Body of pancreas (tissue), 4 donors: ENCODE results near the gene SCARF2. TPM values are rescaled to one million over a fixed set of nuclear protein-coding genes. Genes with fewer than 3 reads are reported as not detected.
A peak's percentile ranks its signal among the peaks of the same experiment; 100 is the strongest.

Source experiments
- ATAC-seq: fragments of 150-250 bp; one replicate; pipeline ENCODE4 v1.9.1; 2016
- DNase-seq, 4 donors: peaks; one replicate each; pipeline ENCODE4 v3.0.0-alpha.2; 2019
- H3K27ac ChIP-seq, 4 donors: fragments of 200-600 bp; sonication (generic); 1 replicate in 3 of 4; 2 replicates in 1 of 4; pipeline versions ENCODE4 v1.5.1 to v1.6.1; 2016 to 2019; ENCODE audit warnings: mild to moderate bottlenecking in 1 of 4, mixed read lengths in 1 of 4, moderate library complexity in 1 of 4
- H3K27me3 ChIP-seq, 2 donors: fragments of 200-600 bp; sonication (generic); one replicate each; pipeline ENCODE4 v1.6.0; 2016; ENCODE audit warnings: mild to moderate bottlenecking in 1 of 2
- H3K36me3 ChIP-seq, 2 donors: fragments of 200-600 bp; sonication (generic); replicated peaks in 1 of 2; 2 replicates each; pipeline ENCODE4 v1.5.1; 2016; ENCODE audit warnings: low read depth in 2 of 2; ENCODE audit not compliant: insufficient read depth in 1 of 2
- H3K4me1 ChIP-seq: fragments of 200-600 bp; sonication (generic); one replicate; pipeline ENCODE4 v1.6.0; 2016
- H3K4me3 ChIP-seq, 2 donors: fragments of 200-600 bp; sonication (generic); 1 replicate in 1 of 2; 2 replicates in 1 of 2; pipeline ENCODE4 v1.5.1; 2016 to 2019
- H3K9me3 ChIP-seq, 3 donors: fragments of 200-600 bp; sonication (generic); 1 replicate in 2 of 3; 2 replicates in 1 of 3; pipeline ENCODE4 v1.5.1; 2016
- POLR2A ChIP-seq, 3 donors: fragments of 450-650 bp; IDR thresholded peaks; one replicate each; pipeline ENCODE4 v1.6.1; 2016; ENCODE audit warnings: antibody characterized with exemption in 3 of 3, mild to moderate bottlenecking in 2 of 3
- WGBS, 2 donors: methylation state at CpG; one replicate each; pipeline ENCODE4 v1.1.5; 2017; 5-methylcytosine and 5-hydroxymethylcytosine counted together
- intact Hi-C: fragments of 100-400 bp; cut with DNase I; formaldehyde crosslinking; loops from one replicate; pipeline ENCODE4 v1.15.1; 2023
- total RNA-seq, 2 donors: library from RNA; depleted of rRNA; stranded (reverse); fragments of >200 nt; gene quantifications; one replicate each; pipeline ENCODE4 v1.1.0, GENCODE V29; 2016
- TF ChIP-seq, protein P1 (sequence below), 7 experiments: fragments of 450-650 bp in 4 of 7; fragments of 200-600 bp in 3 of 7; sonication (generic) in 3 of 7; IDR thresholded peaks; one replicate each; pipeline ENCODE4 v1.5.1; 2016 to 2019; ENCODE audit warnings: antibody characterized with exemption in 7 of 7

SCARF2 gene
- total RNA-seq, 2 donors from 2014 or later, result 9.9 to 13.5 TPM

DNA sequence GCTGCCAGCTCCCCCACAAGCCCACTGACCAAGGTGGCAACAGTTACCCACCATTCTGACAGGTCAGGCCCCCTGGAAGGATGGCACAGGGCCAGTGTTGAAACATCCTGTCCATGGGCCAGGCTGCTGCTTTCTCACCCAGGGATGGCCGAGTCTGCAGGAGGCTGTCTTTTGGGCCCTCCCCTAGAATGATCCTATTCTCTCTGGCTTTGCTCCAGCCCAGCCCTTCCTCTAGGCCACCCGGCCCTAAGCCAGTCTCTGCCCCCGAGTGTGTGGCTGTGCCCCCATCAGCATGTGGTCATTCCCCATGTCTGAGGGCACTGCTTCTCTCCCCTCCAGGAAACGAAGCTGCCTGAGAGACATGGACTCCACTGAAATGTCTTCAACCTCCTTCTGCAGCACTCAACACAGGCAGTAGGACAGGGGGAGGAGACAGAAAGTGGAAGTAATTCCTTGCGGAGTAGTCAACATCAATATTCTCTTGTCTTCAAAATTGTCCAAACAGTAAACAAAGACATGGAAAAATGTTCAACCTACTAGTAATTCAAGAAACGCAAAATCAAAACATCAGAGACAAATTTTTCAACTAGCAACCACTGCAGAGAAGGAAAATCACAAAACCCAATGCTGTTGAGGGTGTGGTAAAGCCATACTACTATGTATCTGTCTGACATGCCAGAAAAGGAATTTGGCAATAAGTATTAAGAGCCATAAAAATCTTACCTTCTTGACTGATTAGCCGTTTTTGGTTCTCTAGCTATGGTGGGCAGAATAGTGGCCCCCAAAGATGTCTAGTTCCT is 5.1 kb upstream of the SCARF2 start:
- ATAC-seq (no peak), DNase-seq (no peak)
- peaks cover 7% of the 10 kb centered on the region for H3K4me1 ChIP-seq
- no peaks in the 10 kb centered on the region for H3K9me3 ChIP-seq
- 79 to 86% methylated on average over 6 to 7 of the region's 7 CpGs for WGBS, 2 donors
- intact Hi-C loops, result no loop called here
- H3K27ac ChIP-seq, result no peak overlapping the region
- TF ChIP-seq POLR2A (IDR thresholded peaks at IDR 0.05), result no peak
- TF ChIP-seq, protein P1, sequence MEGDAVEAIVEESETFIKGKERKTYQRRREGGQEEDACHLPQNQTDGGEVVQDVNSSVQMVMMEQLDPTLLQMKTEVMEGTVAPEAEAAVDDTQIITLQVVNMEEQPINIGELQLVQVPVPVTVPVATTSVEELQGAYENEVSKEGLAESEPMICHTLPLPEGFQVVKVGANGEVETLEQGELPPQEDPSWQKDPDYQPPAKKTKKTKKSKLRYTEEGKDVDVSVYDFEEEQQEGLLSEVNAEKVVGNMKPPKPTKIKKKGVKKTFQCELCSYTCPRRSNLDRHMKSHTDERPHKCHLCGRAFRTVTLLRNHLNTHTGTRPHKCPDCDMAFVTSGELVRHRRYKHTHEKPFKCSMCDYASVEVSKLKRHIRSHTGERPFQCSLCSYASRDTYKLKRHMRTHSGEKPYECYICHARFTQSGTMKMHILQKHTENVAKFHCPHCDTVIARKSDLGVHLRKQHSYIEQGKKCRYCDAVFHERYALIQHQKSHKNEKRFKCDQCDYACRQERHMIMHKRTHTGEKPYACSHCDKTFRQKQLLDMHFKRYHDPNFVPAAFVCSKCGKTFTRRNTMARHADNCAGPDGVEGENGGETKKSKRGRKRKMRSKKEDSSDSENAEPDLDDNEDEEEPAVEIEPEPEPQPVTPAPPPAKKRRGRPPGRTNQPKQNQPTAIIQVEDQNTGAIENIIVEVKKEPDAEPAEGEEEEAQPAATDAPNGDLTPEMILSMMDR (IDR thresholded peaks at IDR 0.05), result no peak
- H3K36me3 ChIP-seq, result peaks cover 0 to 13% of the 10 kb centered on the region in 2 donors
- H3K27me3 ChIP-seq, result no peaks in the 10 kb centered on the region
- no peak overlapping the region for H3K4me3 ChIP-seq

DNA sequence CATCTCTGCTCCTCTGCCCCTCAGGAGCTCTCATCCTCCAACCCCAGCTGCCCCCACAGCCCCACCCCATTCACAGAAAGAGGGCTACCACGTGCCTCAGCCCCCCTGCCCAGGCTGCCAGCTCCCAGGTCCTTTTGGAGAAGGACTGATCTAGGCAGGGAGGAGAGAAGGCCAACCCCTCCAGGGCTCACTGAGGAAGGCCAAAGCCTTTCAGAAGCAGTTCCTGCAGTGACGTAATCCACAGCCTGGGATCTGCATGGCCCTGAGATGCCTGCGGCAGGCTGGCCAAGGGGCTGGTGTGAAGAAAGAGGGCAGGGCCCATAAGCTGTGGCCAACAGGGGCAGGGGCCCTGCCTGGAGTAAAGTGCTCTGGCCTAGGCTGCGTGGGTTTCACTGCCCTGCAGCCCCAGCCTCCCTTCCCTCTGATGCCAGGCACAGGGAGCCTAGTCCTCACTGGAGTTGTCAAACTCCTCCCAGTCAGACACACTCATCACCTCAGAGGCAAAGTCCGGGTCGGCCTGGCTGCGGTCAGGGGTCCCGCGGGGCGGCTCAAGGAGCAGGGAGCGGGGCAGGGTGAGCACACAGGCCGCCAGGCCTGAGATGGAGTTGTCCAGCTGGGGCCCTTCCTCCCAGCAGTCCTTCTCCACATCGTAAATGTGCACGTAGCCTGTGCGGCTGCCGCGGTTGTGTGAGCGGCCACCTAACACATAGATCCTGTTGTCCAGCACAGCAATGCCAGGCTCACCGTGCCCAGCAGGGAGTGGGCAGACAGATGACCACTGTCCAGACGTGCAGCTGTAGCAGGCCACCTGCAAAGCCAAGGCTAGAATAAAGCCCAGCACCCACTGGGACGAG is 4.2 kb upstream of the SCARF2 start:
- intact Hi-C loops, result no loop called here

DNA sequence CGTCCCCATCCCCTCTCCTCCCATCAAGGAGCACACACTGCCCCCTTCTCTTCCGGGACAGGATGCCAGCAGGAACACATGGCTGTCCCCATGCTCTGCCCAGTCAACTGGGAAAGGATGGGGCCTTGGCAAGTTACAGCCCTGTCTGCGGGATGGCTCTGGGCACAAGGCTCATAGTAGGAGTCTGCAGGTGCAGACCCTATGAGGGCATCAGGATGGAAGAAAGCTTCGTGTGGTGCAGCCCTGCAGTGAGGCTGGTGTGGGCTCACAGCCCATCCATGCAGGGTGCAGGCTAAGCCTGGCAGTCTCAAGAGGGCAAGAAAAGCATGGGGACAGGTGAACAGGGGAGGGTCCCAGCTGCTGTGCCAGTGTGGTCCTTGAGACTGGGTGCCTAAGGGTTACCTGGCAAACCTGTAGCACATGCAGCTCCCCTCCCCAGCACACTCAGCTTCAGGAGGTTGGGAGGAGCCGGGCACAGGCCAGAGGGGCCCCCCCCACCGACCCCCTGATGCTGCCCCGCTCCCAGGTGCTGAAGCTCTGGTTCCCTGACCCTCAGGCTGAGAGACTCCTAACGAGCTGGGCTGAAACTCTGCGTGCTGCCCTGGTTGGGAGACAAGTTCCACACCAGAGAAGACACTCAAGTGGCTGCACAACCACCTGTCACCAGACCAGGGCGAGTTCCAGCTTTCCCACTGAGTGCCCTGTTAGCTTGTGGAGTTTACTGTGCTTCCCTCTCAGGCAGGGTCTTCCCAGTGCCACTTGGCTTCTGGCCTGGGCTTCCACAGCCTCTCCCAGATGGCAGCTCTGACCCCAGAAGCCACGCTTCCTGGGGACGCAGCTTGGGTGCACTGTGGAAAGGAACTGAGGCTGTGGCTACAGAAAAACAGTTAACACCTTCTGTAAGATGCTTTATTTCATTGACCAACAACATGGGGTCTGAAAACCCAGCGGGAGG is 3.3 kb upstream of the SCARF2 start:
- TF ChIP-seq POLR2A (IDR thresholded peaks at IDR 0.05), result no peak
- TF ChIP-seq, protein P1 (IDR thresholded peaks at IDR 0.05), result no peak
- H3K4me3 ChIP-seq, result no peak overlapping the region
- intact Hi-C loops, result no loop called here
- H3K27me3 ChIP-seq, result peaks cover 0 to 15% of the 10 kb centered on the region in 2 donors
- H3K4me1 ChIP-seq, result peaks cover 23% of the 10 kb centered on the region
- DNase-seq, result peak in 1 of 4 donors; percentile 1
- H3K27ac ChIP-seq, result no peak overlapping the region
- ATAC-seq, result no peak
- 63 to 76% methylated on average over 6 to 13 of the region's 13 CpGs for WGBS, 2 donors
- H3K36me3 ChIP-seq, result peaks cover 0 to 6% of the 10 kb centered on the region in 2 donors
- H3K9me3 ChIP-seq, result no peaks in the 10 kb centered on the region

More for the DNA sequence above, 4.2 kb upstream of the SCARF2 start:
- Histone ChIP-seq H3K27ac (no peak overlapping the region), H3K4me1 (peaks cover 13% of the 10 kb centered on the region), H3K36me3 (peaks cover 0 to 13% of the 10 kb centered on the region in 2 donors), H3K27me3 (peaks cover 0 to 6% of the 10 kb centered on the region in 2 donors), H3K9me3 (no peaks in the 10 kb centered on the region), H3K4me3 (no peak overlapping the region)
- ATAC-seq (no peak), DNase-seq (peak in 1 of 4 donors; percentile 5)
- no peak for TF ChIP-seq POLR2A (IDR thresholded peaks at IDR 0.05)
- TF ChIP-seq, protein P1 (IDR thresholded peaks at IDR 0.05), result no peak
- 83 to 89% methylated on average over 11 to 21 of the region's 21 CpGs for WGBS, 2 donors

DNA sequence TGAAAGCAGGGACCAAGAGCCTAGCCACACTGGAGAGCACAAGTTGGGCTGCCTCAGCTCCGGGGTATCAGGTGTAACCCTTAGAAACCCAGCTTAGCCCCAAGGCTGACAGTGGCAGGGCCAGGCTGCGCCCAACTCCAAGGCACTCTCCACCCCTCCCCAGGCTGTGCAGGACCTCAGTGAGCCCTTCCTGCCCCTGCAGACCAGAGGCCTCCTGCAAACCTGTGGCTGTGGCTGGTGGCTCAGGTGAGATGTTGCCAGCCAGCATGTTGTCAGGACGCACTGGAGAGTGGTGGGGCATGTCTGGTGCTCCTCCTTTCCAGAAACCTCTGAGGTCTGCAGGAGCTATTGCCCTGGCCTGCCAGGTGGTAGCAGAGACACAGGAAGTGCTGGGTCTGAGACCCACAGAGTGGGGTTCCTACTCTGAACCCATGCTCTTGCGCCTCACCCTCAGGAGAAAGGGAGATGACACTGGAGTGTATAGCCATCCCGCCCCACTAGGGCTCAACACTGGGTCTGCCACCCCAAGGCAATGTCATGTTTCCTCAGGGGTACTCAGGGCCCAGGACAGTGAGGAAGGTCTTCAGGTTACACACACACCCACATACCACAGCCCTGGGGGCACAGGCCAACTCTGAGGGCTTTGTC is 2.4 kb upstream of the SCARF2 start:
- no peak overlapping the region for H3K27ac ChIP-seq
- TF ChIP-seq, protein P1 (IDR thresholded peaks at IDR 0.05), result no peak
- TF ChIP-seq POLR2A (IDR thresholded peaks at IDR 0.05), result no peak
- ATAC-seq, result no peak
- intact Hi-C loops, result no loop called here
- H3K4me1 ChIP-seq, result peaks cover 26% of the 10 kb centered on the region
- no peaks in the 10 kb centered on the region for H3K9me3 ChIP-seq
- WGBS, 2 donors, result 97 to 100% methylated on average over 1 to 5 of the region's 5 CpGs
- H3K4me3 ChIP-seq, result no peak overlapping the region
- H3K36me3 ChIP-seq, result peaks cover 0 to 6% of the 10 kb centered on the region in 2 donors
- peaks cover 0 to 15% of the 10 kb centered on the region in 2 donors for H3K27me3 ChIP-seq
- DNase-seq, result no peak
